Sigmoid colon (tissue), 7 donors: Measurements from ENCODE around the gene CCDC127. TPM values are rescaled to one million over a fixed set of nuclear protein-coding genes. Genes with fewer than 3 reads are reported as not detected.
"Not testable (repeated sequence)": the region's sequence is repeated elsewhere in the genome, so short reads cannot be mapped to it uniquely, and the experiment has no call there.

ENCODE experiments used
- DNase-seq: peaks from one replicate; pipeline ENCODE4 v3.0.0-alpha.2; 2019
- H3K27ac ChIP-seq, 4 donors: fragments of 200-600 bp; sonication (generic); one replicate each; pipeline ENCODE4 v1.5.1; 2016 to 2019; ENCODE audit warnings: mild to moderate bottlenecking in 1 of 4
- H3K27me3 ChIP-seq, 3 donors: fragments of 200-600 bp; sonication (generic); one replicate each; pipeline ENCODE4 v1.5.1; 2019; ENCODE audit warnings: mild to moderate bottlenecking in 1 of 3
- H3K36me3 ChIP-seq, 4 donors: fragments of 200-600 bp; sonication (generic); one replicate each; pipeline ENCODE4 v1.5.1; 2016 to 2019
- H3K4me1 ChIP-seq, 4 donors: fragments of 200-600 bp; sonication (generic); one replicate each; pipeline ENCODE4 v1.5.1; 2017 to 2019
- H3K4me3 ChIP-seq, 4 donors: fragments of 200-600 bp; sonication (generic); one replicate each; pipeline ENCODE4 v1.5.1; 2017 to 2019; ENCODE audit warnings: mild to moderate bottlenecking in 2 of 4, moderate library complexity in 1 of 4
- H3K9me3 ChIP-seq, 4 donors: fragments of 200-600 bp in 3 of 4; sonication (generic) in 3 of 4; one replicate each; pipeline versions ENCODE4 v1.5.1 to v1.6.1; 2013 to 2019
- EP300 ChIP-seq, 4 donors: sonication (generic); formaldehyde crosslinking; IDR thresholded peaks; one replicate each; pipeline ENCODE4 v1.6.1; 2017; ENCODE audit warnings: antibody characterized with exemption in 4 of 4
- POLR2A ChIP-seq, 2 donors: fragments of 450-650 bp; IDR thresholded peaks; one replicate each; pipeline ENCODE4 v1.6.1; 2016; ENCODE audit warnings: antibody characterized with exemption in 2 of 2, mild to moderate bottlenecking in 2 of 2, moderate library complexity in 2 of 2
- POLR2AphosphoS5 ChIP-seq, 4 donors: sonication (generic); formaldehyde crosslinking; IDR thresholded peaks; one replicate each; pipeline ENCODE4 v1.6.1; 2017; ENCODE audit warnings: antibody characterized with exemption in 4 of 4
- WGBS, 2 donors: extraction: QIAGEN DNeasy Blood & Tissue Kit; methylation state at CpG; one replicate each; pipeline ENCODE4 v1.1.7; 2013; 5-methylcytosine and 5-hydroxymethylcytosine counted together
- intact Hi-C: fragments of 100-400 bp; cut with DNase I; formaldehyde crosslinking; loops from one replicate; pipeline ENCODE4 v1.15.1; 2023
- polyA plus RNA-seq, 3 donors: library from polyadenylated mRNA; stranded (reverse); fragments of 200-250 nt; gene quantifications; one replicate each; pipeline ENCODE4 v1.2.3, GENCODE V29; 2013
- total RNA-seq, 4 donors: library from RNA; depleted of rRNA; stranded (reverse); fragments of >200 nt; gene quantifications; one replicate each; pipeline ENCODE4 v1.1.0, GENCODE V29; 2016
- TF ChIP-seq, protein P1 (sequence below), 4 experiments: fragments of 450-650 bp in 3 of 4; fragments of 200-600 bp in 1 of 4; IDR thresholded peaks; one replicate each; pipeline ENCODE4 v1.5.1; 2016 to 2019; ENCODE audit warnings: antibody characterized with exemption in 4 of 4, mild to moderate bottlenecking in 3 of 4, moderate library complexity in 2 of 4
- donor health status: healthy with polysubstance abuse.
- donor health status: Bipolar disorder and iron deficiency.
- donor health status: healthy.

The CCDC127 gene
- total and polyA plus RNA-seq, 7 donors, result 1.2 to 8.3 (median 5.7) TPM

DNA sequence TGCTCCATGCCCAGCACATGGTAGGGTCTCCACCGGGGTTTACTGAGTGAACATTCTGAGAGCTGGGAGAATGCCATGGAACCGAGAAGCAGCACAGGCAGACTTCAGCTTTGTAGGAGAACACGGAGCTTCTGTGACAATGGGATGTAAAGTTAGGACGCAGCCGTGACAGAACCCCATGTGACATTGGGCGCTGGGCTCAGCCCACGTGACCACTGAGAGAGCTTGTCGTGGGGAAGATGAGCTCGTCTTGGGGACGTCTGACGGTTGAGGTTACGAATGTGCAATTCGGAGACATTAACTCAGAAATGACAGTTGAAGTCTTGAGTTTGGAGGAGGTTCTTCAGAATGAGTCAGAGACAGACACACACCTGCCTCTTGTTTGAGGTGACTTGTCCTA, 13.7 kb upstream of the CCDC127 start:
- H3K4me1 ChIP-seq, result no peaks in the 10 kb centered on the region
- no peak overlapping the region for H3K4me3 ChIP-seq
- intact Hi-C loops, result no loop called here
- DNase-seq, result no peak
- no peaks in the 10 kb centered on the region for H3K27me3 ChIP-seq
- WGBS, 2 donors, result 89% methylated on average over 13 of the region's 13 CpGs
- TF ChIP-seq, protein P1, sequence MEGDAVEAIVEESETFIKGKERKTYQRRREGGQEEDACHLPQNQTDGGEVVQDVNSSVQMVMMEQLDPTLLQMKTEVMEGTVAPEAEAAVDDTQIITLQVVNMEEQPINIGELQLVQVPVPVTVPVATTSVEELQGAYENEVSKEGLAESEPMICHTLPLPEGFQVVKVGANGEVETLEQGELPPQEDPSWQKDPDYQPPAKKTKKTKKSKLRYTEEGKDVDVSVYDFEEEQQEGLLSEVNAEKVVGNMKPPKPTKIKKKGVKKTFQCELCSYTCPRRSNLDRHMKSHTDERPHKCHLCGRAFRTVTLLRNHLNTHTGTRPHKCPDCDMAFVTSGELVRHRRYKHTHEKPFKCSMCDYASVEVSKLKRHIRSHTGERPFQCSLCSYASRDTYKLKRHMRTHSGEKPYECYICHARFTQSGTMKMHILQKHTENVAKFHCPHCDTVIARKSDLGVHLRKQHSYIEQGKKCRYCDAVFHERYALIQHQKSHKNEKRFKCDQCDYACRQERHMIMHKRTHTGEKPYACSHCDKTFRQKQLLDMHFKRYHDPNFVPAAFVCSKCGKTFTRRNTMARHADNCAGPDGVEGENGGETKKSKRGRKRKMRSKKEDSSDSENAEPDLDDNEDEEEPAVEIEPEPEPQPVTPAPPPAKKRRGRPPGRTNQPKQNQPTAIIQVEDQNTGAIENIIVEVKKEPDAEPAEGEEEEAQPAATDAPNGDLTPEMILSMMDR (IDR thresholded peaks at IDR 0.05), result no peak
- no peak for TF ChIP-seq POLR2AphosphoS5 (IDR thresholded peaks at IDR 0.05)
- no peak for TF ChIP-seq EP300 (IDR thresholded peaks at IDR 0.05)
- no peak overlapping the region for H3K27ac ChIP-seq
- no peaks in the 10 kb centered on the region for H3K9me3 ChIP-seq
- H3K36me3 ChIP-seq, result peaks cover 29 to 99% (median 55%) of the 10 kb centered on the region in 4 donors

DNA sequence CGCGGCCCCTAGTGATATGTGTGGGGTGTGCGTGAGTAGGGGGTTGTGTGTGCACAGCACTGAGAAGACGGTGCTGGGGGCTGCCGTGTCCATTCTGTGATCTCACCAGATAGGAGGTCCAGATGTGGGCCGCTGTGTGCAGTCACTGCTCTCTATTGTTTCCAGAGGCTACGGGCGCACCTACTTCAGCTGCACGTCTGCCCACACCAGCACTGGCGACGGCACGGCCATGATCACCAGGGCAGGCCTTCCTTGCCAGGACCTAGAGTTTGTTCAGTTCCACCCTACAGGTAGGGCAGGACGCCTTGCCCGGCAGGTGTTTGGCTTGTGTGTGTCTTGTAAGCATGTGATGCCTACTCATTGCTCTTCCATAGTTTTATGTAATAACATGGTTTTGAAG, 12.8 kb upstream of the CCDC127 start:
- H3K9me3 ChIP-seq, result no peaks in the 10 kb centered on the region
- no peak overlapping the region for H3K4me3 ChIP-seq
- H3K4me1 ChIP-seq, result no peaks in the 10 kb centered on the region
- no peak for DNase-seq
- no peaks in the 10 kb centered on the region for H3K27me3 ChIP-seq
- no peak overlapping the region for H3K27ac ChIP-seq
- intact Hi-C loops, result no loop called here
- H3K36me3 ChIP-seq, result peaks cover 29 to 99% (median 61%) of the 10 kb centered on the region in 4 donors
- WGBS, 2 donors, result 91 to 96% methylated on average over 14 of the region's 14 CpGs
- no peak for TF ChIP-seq POLR2A (IDR thresholded peaks at IDR 0.05)
- TF ChIP-seq EP300 (IDR thresholded peaks at IDR 0.05), result no peak
- TF ChIP-seq, protein P1 (IDR thresholded peaks at IDR 0.05), result no peak
- no peak for TF ChIP-seq POLR2AphosphoS5 (IDR thresholded peaks at IDR 0.05)

DNA sequence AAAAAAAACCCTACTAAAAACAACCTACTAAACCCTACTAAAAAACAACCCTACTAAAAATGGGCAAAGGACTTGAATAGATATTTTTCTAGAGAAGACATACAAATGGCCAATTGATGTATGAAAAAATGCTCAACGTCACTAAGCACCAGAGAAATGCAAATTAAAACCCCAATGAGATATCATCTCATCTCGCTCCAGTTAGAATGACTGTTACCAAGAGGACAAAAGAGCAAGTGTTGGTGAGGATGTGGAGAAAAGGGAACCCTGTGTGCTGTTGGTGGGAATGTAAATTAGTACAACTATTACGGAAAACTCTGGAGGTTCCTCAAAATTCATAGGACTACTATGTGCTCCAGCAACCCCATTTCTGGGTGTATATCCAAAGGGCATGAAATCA, 10.9 kb upstream of the CCDC127 start:
- intact Hi-C loops, result no loop called here
- Histone ChIP-seq H3K9me3 (no peaks in the 10 kb centered on the region), H3K4me3 (no peak overlapping the region), H3K4me1 (no peaks in the 10 kb centered on the region), H3K27me3 (no peaks in the 10 kb centered on the region), H3K36me3 (peaks cover 18 to 100% (median 67%) of the 10 kb centered on the region in 4 donors), H3K27ac (no peak overlapping the region)
- DNase-seq, result no peak
- 77 to 96% methylated on average over 3 of the region's 3 CpGs for WGBS, 2 donors
- no peak for TF ChIP-seq POLR2A (IDR thresholded peaks at IDR 0.05)

DNA sequence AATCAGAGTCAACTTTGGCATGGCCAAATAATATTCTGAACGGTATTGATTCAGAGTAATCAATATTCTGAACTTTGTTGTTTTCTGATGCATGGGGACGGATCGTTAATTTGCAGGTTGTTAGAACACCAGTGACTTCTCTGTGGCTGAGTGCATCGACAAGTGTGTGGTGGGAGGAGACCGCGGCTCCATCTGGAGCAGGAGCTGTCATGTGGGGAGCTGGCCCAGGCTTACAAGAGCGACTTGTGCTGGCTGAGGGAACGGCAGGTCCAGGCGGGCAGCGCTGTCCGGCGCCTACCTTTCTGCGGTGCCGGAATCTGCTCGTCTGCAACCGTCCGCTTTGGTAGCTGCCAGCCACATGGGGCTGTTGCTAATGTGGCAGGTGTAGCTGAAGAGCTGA, 9.4 kb upstream of the CCDC127 start:
- WGBS, 2 donors, result 91 to 96% methylated on average over 15 to 17 of the region's 17 CpGs
- H3K4me3 ChIP-seq, H3K9me3 ChIP-seq, H3K4me1 ChIP-seq, H3K27ac ChIP-seq, H3K27me3 ChIP-seq, DNase-seq, intact Hi-C loops: not testable (repeated sequence)
- peaks cover 18 to 88% (median 60%) of the 10 kb centered on the region in 4 donors for H3K36me3 ChIP-seq

DNA sequence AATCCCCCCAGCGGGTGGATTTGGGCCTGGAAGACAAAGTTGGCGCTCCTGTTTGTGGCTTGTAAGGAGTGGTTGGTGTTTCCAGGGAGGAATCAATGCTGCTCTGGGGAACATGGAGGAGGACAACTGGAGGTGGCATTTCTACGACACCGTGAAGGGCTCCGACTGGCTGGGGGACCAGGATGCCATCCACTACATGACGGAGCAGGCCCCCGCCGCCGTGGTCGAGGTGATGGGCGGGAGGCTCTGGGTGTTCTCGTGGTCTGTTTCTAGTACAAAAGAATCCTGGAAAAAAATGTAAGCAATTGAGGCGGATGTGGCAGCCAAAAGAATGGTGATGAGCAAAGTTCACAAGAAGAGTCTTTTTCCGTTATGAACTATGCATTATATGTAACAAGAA, 7.4 kb upstream of the CCDC127 start:
- no peak overlapping the region for H3K4me3 ChIP-seq
- no peaks in the 10 kb centered on the region for H3K27me3 ChIP-seq
- DNase-seq, result no peak
- intact Hi-C loops, result no loop called here
- WGBS, 2 donors, result 95 to 97% methylated on average over 14 of the region's 14 CpGs
- peaks cover 0 to 19% (median 9%) of the 10 kb centered on the region in 4 donors for H3K4me1 ChIP-seq
- H3K36me3 ChIP-seq, result peaks cover 14 to 67% (median 55%) of the 10 kb centered on the region in 4 donors
- H3K27ac ChIP-seq, result no peak overlapping the region
- no peaks in the 10 kb centered on the region for H3K9me3 ChIP-seq
- TF ChIP-seq, protein P1 (IDR thresholded peaks at IDR 0.05), result no peak

DNA sequence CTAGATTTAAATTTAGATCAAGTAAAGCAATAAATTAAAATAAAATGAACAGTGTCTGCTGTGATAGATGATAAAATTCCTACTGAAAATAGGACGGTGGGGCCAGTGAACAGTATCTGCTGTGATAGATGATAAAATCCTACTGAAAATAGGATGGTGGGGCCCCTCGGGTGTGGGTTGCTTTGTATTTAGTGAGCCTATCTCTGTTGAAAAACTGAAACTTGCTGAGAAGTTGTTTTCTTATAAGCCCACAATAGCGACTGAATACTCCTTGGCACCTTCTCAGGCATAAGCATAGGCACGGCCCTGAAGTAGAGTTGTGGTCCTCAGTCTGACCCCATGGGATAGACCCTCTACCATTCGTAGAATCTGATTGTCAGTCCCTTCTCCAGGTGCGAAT, 5.8 kb upstream of the CCDC127 start:
- Histone ChIP-seq H3K36me3 (peaks cover 14 to 52% (median 45%) of the 10 kb centered on the region in 4 donors), H3K4me3 (no peak overlapping the region)
- WGBS, 2 donors, result 75 to 91% methylated on average over 6 of the region's 6 CpGs

DNA sequence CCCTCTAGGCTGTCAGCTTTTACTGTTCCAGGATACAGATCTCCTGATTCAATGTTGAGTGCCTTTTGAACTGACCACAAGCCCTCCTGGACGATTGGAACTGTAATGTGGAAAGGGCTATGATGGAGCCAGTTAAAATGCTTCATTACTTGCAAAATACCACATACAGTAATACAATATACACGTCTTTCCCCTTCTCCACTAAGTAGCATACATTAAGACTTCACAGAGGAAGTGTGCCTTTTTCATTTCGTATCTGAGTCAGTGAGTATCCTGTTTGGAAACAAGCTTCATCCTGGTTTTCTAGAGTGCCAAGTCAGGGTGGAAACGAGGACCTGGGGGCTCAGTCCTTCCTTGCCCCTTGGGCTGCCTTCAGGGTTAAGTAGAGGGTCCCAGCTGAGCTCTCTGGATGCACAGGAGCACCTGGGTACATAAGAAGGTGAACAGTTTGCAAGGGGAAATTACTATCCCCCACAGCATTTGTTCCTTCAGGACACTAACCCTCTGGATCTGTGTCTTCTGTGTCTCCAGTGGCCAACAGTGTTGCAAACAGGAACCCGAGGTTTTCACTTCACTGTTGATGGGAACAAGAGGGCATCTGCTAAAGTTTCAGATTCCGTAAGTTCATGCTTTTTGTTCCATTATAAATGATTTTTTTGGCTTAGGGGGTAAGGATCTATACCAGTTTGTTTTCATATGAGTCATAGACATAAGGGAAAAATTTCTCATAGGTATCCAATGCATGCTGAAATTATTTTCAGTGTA, 5.2 kb upstream of the CCDC127 start:
- H3K4me3 ChIP-seq, H3K9me3 ChIP-seq, intact Hi-C loops, DNase-seq, H3K27ac ChIP-seq, H3K27me3 ChIP-seq: not testable (repeated sequence)
- peaks cover 0 to 33% (median 23%) of the 10 kb centered on the region in 4 donors for H3K4me1 ChIP-seq
- 64% methylated on average over 6 of the region's 6 CpGs for WGBS, 2 donors
- peaks cover 10 to 45% (median 40%) of the 10 kb centered on the region in 4 donors for H3K36me3 ChIP-seq

More for the DNA sequence above, 5.8 kb upstream of the CCDC127 start:
- DNase-seq, result no peak
- no peak for TF ChIP-seq EP300 (IDR thresholded peaks at IDR 0.05)
- TF ChIP-seq POLR2A (IDR thresholded peaks at IDR 0.05), result no peak
- TF ChIP-seq POLR2AphosphoS5 (IDR thresholded peaks at IDR 0.05), result no peak
- TF ChIP-seq, protein P1 (IDR thresholded peaks at IDR 0.05), result no peak
- no peaks in the 10 kb centered on the region for H3K9me3 ChIP-seq
- H3K27ac ChIP-seq, result no peak overlapping the region
- intact Hi-C loops, result no loop called here
- peaks cover 0 to 33% (median 23%) of the 10 kb centered on the region in 4 donors for H3K4me1 ChIP-seq
- H3K27me3 ChIP-seq, result no peaks in the 10 kb centered on the region
